Measurements from ENCODE around the gene PLCL2.
A peak's percentile ranks its signal among the peaks of the same experiment; 100 is the strongest.

PLCL2 gene

GRCh38 chr3:16884748-16885592 lies at the start of gene PLCL2:
TSS of gene PLCL2 (plus strand) at chr3:16884955. CDS start at chr3:16885040, 85 bp downstream.
- DNase-seq = peak; percentile 31 to 49 (median 44)

- DNase-seq = no peak
Measured at GRCh38 chr3:16836505-16837237, 48.1 kb upstream of the PLCL2 start.

GRCh38 chr3:16837602-16838001 lies 47.2 kb upstream of the PLCL2 start:
- DNase-seq = no peak

GRCh38 chr3:16838561-16838960 lies 46.2 kb upstream of the PLCL2 start:
- no peak for DNase-seq

GRCh38 chr3:16839271-16840100 lies 45.3 kb upstream of the PLCL2 start:
- no peak for DNase-seq

GRCh38 chr3:16840101-16840424 lies 44.7 kb upstream of the PLCL2 start:
- DNase-seq = no peak

GRCh38 chr3:16841041-16841753 lies 43.6 kb upstream of the PLCL2 start:
- DNase-seq = no peak

- no peak for DNase-seq
Measured at GRCh38 chr3:16841904-16842271, 42.9 kb upstream of the PLCL2 start.

GRCh38 chr3:16842272-16843270 lies 42.2 kb upstream of the PLCL2 start:
- peak in 3 of 4 experiments; percentile 14 to 57 (median 20) for DNase-seq

GRCh38 chr3:16844222-16844621 lies 40.5 kb upstream of the PLCL2 start:
- DNase-seq = no peak

GRCh38 chr3:16844791-16845190 lies 40.0 kb upstream of the PLCL2 start:
- DNase-seq = no peak

- no peak for DNase-seq
Measured at GRCh38 chr3:16846373-16847080, 38.2 kb upstream of the PLCL2 start.

- DNase-seq = no peak
Measured at GRCh38 chr3:16848007-16848406, 36.7 kb upstream of the PLCL2 start.

- peak; percentile 15 to 43 (median 23) for DNase-seq
Measured at GRCh38 chr3:16849229-16849628, 35.5 kb upstream of the PLCL2 start.

GRCh38 chr3:16849795-16850194 lies 35.0 kb upstream of the PLCL2 start:
- DNase-seq = no peak

- DNase-seq = no peak
Measured at GRCh38 chr3:16855497-16855896, 29.3 kb upstream of the PLCL2 start.

- no peak for DNase-seq
Measured at GRCh38 chr3:16860234-16860633, 24.5 kb upstream of the PLCL2 start.

- no peak for DNase-seq
Measured at GRCh38 chr3:16861432-16861831, 23.3 kb upstream of the PLCL2 start.

GRCh38 chr3:16864610-16865313 lies 20.0 kb upstream of the PLCL2 start:
- no peak for DNase-seq

- no peak for DNase-seq
Measured at GRCh38 chr3:16865335-16865734, 19.4 kb upstream of the PLCL2 start.

Measured in activated CD4-positive, CD25-positive, alpha-beta regulatory T cell (primary cell).